Activated CD8-positive, alpha-beta memory T cell treated with anti-CD3 and anti-CD28 coated beads for 36 hours (primary cell): ENCODE data around the gene ZNF804A. TPM values are rescaled to one million over a fixed set of nuclear protein-coding genes. Genes with fewer than 3 reads are reported as not detected.

Experiments
- CTCF ChIA-PET: fragments of 350-600 bp; sonication (Branson Sonifier 250); formaldehyde crosslinking; loops from one replicate; lab custom pipeline; 2021; ENCODE audit warnings: antibody characterized with exemption; lab: Charles Lee
- POLR2A ChIA-PET: fragments of 350-600 bp; sonication (Branson Sonifier 250); formaldehyde crosslinking; loops from one replicate; lab custom pipeline; 2021; ENCODE audit warnings: antibody characterized with exemption; lab: Charles Lee
- total RNA-seq, 2 experiments: library from RNA; stranded (reverse); gene quantifications; one replicate each; pipeline ENCODE4 v1.2.3, GENCODE V29; 2021

Gene ZNF804A
- total RNA-seq, 2 experiments from 2014 or later, result not detected

DNA sequence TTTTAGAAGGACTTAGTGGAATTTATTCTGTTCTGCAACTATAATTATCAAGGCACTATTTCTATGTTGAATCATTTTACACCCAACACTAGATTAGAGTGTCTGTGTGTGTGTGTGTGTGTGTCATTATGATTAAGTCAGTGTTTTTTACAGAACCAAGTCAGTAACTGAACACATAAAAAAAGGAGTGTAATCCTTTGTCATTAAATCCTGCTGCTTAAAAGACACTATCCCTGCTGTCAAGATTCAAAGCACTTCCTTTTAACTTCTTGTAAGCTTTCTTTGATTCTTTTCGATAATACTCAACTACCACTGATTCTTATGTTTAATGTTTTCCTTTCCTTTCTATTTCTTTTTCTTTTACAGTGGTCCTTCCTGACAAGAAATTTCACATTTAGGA is 306.7 kb downstream of the ZNF804A start:
- POLR2A ChIA-PET, result no interaction called here
- CTCF ChIA-PET, result no interaction called here

DNA sequence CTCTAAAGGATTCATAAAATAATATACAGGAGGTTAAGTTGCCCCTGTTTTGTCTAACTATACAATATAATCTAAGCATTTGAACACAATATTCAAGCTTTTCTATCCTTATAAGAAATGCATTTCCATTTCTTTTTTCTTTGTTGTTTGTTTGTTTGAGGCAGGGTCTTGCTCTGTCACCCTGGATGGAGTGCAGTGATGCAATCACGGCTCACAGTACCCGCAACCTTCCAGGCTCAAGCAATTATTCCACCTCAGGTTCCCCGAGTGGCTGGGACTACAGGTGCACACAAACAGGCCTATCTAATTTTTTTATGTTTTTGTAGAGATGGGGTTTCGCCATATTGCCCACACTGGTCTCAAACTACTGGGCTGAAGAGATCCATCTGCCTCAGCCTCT is 307.8 kb downstream of the ZNF804A start:
- CTCF ChIA-PET, result no interaction called here
- POLR2A ChIA-PET, result no interaction called here

DNA sequence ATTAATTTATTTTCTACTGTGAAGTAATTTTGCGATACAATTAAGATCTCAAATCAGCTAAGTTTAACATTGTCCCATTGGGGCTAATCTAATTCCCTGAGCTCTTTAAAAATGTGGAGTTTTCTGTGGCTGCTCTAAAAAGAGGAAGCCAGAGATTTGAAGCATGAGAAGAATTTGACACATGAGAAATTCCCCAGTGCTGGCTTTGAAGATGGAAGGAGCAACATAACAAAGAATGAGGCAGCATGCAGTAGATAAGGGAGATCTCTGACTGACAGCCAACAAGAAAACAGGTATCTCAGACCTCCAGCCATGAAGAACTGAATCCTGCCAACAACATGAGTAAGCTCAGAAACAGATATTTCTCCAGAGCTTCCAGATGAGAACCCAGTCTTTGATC is 308.4 kb downstream of the ZNF804A start:
- CTCF ChIA-PET, result no interaction called here
- POLR2A ChIA-PET, result no interaction called here

DNA sequence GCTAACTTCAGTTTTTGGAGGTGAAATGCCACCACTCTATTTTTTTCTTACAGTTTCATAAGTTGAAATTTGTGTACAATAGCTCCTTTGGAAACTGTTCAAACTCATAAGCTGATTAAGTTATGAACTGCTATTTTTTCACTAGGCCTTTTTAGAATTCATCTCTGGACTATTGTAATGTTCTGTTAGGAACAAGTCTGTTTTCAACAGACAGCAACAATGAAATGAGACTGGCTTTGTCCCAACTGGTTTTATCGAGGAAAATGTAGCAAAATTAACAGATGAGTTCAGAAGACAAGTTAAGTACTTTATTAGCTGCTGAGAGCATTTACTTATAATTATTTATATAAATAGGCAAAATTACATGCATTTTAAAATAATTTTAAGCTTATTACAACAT is 310.6 kb downstream of the ZNF804A start:
- POLR2A ChIA-PET, result no interaction called here
- CTCF ChIA-PET, result interaction anchor here (0.7 kb wide), 1 partner anchor 49 kb away, joined by 3 read pairs; no protein-coding TSS in a partner anchor

DNA sequence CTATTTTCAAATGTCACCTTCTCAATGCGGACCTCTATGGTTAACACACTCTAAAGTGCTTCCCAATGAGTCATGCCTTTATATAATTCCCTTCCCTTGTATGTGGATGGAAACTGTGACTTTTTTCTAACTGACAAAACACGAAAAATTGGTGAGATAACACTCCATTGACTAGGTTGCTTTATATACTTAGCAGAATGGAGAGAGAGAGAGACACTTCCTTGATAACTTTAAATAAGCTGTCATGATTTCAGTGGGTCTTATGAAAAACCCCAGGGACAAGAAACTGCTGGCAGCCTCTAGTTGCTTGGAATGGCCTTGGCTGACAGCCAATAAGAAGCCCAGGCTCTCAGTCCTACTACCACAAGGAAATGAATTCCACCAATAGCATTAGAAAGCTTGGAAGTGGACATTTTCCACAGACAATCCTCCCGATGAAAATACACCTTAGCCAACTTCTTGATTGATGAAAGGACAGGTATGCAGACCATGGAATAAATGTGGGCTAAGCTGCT is 322.2 kb downstream of the ZNF804A start:
- POLR2A ChIA-PET, result no interaction called here
- CTCF ChIA-PET, result no interaction called here

DNA sequence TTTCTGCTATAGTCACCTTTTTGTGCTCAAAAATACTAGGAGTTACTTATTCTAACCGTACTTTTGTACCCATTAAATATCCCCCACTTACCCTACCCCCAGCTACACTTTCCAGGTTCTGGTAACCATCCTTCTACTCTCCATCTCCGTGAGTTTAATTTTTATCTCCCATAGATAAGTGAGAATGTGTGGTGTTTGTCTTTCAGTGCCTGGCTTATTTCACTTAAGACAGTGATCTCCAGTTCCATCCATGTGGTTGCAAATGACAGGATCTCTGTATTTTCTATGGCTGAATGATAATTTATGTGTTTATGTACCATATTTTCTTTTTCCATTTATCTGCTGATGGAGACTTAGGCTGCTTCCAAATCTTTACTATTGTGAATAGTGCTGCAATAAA is 323.3 kb downstream of the ZNF804A start:
- CTCF ChIA-PET, result interaction anchor here (0.5 kb wide), 1 partner anchor 1334 kb away, joined by 3 read pairs; no protein-coding TSS in a partner anchor
- POLR2A ChIA-PET, result no interaction called here

DNA sequence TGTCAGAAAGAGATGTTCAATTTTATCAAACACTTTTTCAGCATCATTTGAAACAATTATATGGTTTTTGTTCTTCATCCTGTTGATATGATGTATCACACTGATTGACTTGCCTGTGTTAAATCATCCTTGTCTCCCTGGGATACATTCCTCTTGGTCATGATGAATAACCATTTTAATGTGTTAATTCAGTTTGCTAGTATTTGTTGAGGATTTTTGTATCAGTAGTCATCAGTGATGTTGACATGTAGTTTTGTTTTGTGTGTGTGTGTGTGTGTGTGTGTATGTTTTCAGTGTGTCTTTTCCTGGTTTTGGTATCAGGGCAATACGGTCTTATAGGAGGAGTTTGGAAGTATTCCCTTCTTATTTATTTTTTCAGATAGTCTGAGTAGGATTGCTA is 325.4 kb downstream of the ZNF804A start:
- ChIA-PET CTCF (no interaction called here), POLR2A (no interaction called here)

DNA sequence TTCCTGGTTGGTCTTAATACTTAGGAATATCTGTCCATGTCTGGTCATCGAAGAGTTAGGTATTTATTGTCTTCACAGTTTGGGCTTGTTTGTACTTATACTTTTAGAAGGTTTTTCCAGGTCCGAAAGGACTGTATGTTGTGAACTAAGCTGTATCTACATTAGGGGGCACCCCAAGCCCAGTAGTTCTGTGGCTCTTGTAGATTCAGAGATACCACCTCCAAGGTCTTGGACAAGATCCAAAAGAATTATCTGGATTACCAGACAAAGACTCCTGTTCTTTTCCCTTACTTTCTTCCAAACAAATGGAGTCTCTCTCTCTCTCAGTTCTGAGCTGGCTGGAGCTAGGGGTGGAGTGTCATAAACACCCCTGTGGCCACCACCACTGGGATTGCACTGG is 328.7 kb downstream of the ZNF804A start:
- POLR2A ChIA-PET, result no interaction called here
- CTCF ChIA-PET, result no interaction called here

DNA sequence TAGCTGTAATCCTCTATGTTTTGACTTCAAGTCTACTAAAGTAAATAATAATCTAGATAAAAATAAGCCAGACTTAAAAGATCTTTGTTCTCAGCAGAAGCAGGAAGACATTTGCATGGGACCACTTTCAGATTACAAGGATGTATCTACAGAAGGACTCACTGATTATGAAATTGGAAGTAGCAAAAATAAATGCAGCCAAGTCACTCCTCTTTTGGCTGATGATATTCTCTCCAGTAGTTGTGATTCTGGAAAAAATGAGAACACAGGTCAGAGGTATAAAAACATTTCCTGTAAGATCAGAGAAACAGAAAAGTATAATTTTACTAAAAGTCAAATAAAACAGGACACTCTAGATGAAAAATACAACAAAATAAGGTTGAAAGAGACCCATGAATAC is 338.4 kb downstream of the ZNF804A start:
- ChIA-PET CTCF (no interaction called here), POLR2A (no interaction called here)

DNA sequence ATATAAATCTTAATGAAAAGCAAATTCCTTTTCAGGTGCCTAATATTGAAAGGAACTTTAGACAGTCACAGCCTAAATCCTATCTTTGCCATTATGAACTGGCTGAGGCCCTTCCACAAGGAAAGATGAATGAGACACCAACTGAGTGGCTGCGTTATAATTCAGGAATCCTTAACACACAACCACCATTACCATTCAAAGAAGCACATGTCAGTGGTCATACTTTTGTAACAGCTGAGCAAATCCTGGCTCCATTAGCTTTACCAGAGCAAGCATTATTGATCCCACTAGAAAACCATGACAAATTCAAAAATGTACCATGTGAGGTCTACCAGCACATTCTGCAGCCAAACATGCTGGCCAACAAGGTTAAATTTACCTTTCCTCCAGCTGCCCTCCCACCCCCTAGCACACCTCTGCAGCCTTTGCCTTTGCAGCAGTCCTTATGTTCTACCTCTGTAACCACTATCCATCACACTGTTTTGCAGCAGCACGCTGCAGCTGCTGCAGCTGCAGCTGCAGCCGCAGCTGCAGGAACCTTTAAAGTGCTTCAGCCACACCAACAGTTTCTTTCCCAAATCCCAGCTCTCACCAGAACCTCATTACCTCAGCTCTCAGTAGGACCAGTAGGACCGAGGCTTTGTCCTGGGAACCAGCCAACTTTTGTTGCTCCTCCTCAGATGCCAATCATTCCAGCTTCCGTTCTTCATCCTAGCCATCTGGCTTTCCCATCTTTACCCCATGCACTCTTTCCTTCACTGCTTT is 340.1 kb downstream of the ZNF804A start:
- ChIA-PET POLR2A (no interaction called here), CTCF (no interaction called here)

DNA sequence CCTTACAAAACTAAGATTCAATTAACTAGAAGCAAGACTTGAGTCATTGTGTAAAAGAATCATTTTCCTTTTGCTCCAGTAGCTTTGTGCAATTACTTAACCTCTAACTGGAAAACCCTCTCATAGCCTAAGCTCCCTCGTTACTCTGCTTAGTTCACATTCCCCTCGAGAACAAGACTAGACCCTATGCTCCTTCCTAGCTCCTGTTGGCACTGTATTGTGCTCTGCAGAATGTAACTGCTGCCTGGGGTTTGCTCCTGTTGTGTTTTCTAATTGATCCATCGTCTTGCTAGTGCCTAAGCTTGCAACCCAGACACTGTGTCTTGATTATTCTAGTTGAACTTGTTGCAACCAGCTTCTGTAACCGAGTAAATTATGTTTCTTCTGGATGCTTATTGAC is 347.0 kb downstream of the ZNF804A start:
- CTCF ChIA-PET, result no interaction called here
- POLR2A ChIA-PET, result no interaction called here

DNA sequence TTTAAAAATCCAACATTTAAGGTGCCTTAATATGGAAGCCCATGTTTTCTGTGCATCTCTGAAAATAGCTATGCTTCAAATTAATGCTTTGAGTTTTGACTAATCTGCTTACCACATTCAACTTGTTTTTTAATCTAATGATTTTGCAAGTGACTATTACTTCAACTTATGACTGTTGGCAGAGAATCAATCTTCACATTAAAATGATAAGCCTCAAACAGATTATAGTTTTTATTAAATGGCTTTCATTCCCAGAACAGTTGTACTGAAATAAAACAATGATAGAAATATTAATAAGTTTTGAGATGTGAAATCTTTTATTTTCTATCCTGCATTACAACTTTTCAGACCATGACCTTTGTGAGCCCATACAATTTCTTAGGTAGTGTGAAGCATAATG is 347.5 kb downstream of the ZNF804A start:
- POLR2A ChIA-PET, result no interaction called here

DNA sequence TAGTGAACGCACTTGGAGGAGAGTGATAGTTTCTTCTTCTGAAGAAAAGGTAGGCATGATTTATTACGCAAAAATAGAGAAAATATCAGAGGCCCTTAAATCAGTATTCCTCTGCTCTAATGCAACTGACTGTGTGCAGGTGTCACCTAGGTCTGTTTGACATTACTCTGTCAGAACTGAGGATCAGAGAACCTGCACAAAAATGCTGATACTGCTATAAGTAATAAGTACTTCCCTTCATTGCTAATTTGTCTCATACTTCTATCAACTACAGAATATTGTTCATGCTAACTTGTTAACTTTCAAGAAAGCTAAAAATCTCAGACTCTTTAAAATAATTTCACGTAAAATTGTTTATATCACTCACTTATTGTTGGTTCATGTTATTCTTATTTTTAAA is 358.5 kb downstream of the ZNF804A start:
- ChIA-PET CTCF (no interaction called here), POLR2A (no interaction called here)

More for the DNA sequence above, 347.5 kb downstream of the ZNF804A start:
- CTCF ChIA-PET, result no interaction called here

DNA sequence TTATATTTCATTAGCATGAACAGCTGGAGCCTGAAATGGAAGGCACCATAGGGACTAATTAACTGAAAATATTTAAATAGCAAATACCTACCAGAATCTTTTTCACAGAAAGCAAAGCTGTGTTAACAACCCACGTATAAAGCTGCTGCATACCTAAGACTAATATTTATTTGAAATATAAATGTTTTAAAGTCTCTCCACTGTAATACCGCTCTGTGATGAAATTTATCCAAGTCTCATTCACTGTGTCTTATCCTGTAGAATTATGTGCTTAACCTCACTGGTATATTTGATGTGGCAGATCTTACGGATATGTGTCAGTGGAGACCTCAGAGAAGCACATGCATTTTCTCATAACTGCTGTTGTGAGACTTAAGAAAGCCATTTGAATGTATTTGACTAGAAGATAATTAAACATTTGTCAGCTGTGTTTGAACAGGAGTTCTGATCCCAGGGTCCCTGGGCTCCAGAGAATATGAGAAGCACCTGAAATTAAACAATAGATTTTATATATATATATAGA is 373.3 kb downstream of the ZNF804A start:
- CTCF ChIA-PET, result no interaction called here
- POLR2A ChIA-PET, result no interaction called here
